Measurements from ENCODE around the gene IL13.

IL13 gene

GRCh38 chr5:132673939-132674630, 16.1 kb downstream of the IL13 start, which contains the start of gene IL4:
Gene IL4, plus strand, starts transcription at chr5:132673989. Its CDS starts 62 bp downstream, at chr5:132674051.
- TF ChIP-seq CTCF (IDR thresholded peaks at IDR 0.05): no peak
- no peaks in the 10 kb centered on the region for H3K36me3 ChIP-seq (ENCODE audit: control insufficient read depth, insufficient read depth, low read length)
- H3K4me3 ChIP-seq (ENCODE audit: low read depth, low read length): no peak within 1 kb of the TSS
- no peaks in the 10 kb centered on the region for H3K4me1 ChIP-seq
- no peaks in the 10 kb centered on the region for H3K9me3 ChIP-seq (ENCODE audit: control insufficient read depth, low read length)
- H3K9ac ChIP-seq: no peak within 1 kb of the TSS
- no peaks in the 10 kb centered on the region for H3K27me3 ChIP-seq (ENCODE audit: control insufficient read depth, insufficient read depth, low read length)
- no peak within 1 kb of the TSS for H3K4me2 ChIP-seq (ENCODE audit: low read length)
- no peaks in the 10 kb centered on the region for H3K79me2 ChIP-seq
- H3K27ac ChIP-seq: no peak within 1 kb of the TSS
- H2AFZ ChIP-seq: no peak within 1 kb of the TSS

- no peak overlapping the region for H3K27ac ChIP-seq
These were observed 16.9 kb downstream of the IL13 start for GRCh38 chr5:132674671-132675506.

GRCh38 chr5:132675936-132676689, 18.1 kb downstream of the IL13 start:
- H3K79me2 ChIP-seq: no peaks in the 10 kb centered on the region
- H3K4me1 ChIP-seq: no peaks in the 10 kb centered on the region
- no peaks in the 10 kb centered on the region for H3K27me3 ChIP-seq (ENCODE audit: control insufficient read depth, insufficient read depth, low read length)
- H3K4me3 ChIP-seq (ENCODE audit: low read depth, low read length): no peak overlapping the region
- no peak overlapping the region for H2AFZ ChIP-seq
- no peak overlapping the region for H3K4me2 ChIP-seq (ENCODE audit: low read length)
- no peak overlapping the region for H3K9ac ChIP-seq
- TF ChIP-seq CTCF (IDR thresholded peaks at IDR 0.05): no peak
- H3K9me3 ChIP-seq (ENCODE audit: control insufficient read depth, low read length): no peaks in the 10 kb centered on the region
- H3K27ac ChIP-seq: no peak overlapping the region
- no peaks in the 10 kb centered on the region for H3K36me3 ChIP-seq (ENCODE audit: control insufficient read depth, insufficient read depth, low read length)

More at GRCh38 chr5:132674671-132675506, 16.9 kb downstream of the IL13 start:
- Histone ChIP-seq H3K9me3 (ENCODE audit: control insufficient read depth, low read length) (no peaks in the 10 kb centered on the region), H3K4me3 (ENCODE audit: low read depth, low read length) (no peak overlapping the region), H3K36me3 (ENCODE audit: control insufficient read depth, insufficient read depth, low read length) (no peaks in the 10 kb centered on the region), H3K4me1 (no peaks in the 10 kb centered on the region), H3K4me2 (ENCODE audit: low read length) (no peak overlapping the region), H3K9ac (no peak overlapping the region), H2AFZ (no peak overlapping the region), H3K79me2 (no peaks in the 10 kb centered on the region), H3K27me3 (ENCODE audit: control insufficient read depth, insufficient read depth, low read length) (no peaks in the 10 kb centered on the region)
- TF ChIP-seq CTCF (IDR thresholded peaks at IDR 0.05): no peak

GRCh38 chr5:132677191-132677590, 19.2 kb downstream of the IL13 start:
- Histone ChIP-seq H3K9ac (no peak overlapping the region), H2AFZ (no peak overlapping the region), H3K27me3 (ENCODE audit: control insufficient read depth, insufficient read depth, low read length) (no peaks in the 10 kb centered on the region), H3K27ac (no peak overlapping the region), H3K4me3 (ENCODE audit: low read depth, low read length) (no peak overlapping the region), H3K4me1 (no peaks in the 10 kb centered on the region), H3K36me3 (ENCODE audit: control insufficient read depth, insufficient read depth, low read length) (no peaks in the 10 kb centered on the region), H3K79me2 (no peaks in the 10 kb centered on the region), H3K4me2 (ENCODE audit: low read length) (no peak overlapping the region), H3K9me3 (ENCODE audit: control insufficient read depth, low read length) (no peaks in the 10 kb centered on the region)
- TF ChIP-seq CTCF (IDR thresholded peaks at IDR 0.05): no peak

Data from parathyroid adenoma (tissue), 2 donors.